Large intestine (tissue), 12 donors: Measurements from ENCODE around the gene NEXN. TPM values are rescaled to one million over a fixed set of nuclear protein-coding genes. Genes with fewer than 3 reads are reported as not detected.

Source experiments
- DNase-seq, 2 donors: peaks; one replicate each; pipeline versions ENCODE4 v3.0.0 to v3.0.0-alpha.2; 2013
- H3K27ac ChIP-seq: one replicate; pipeline ENCODE4 v1.5.1; 2013; ENCODE audit warnings: low read length
- H3K27me3 ChIP-seq: 2 replicates; pipeline ENCODE4 v1.6.1; 2013; ENCODE audit warnings: low read length; ENCODE audit not compliant: control insufficient read depth, insufficient read depth
- H3K36me3 ChIP-seq: 2 replicates; pipeline ENCODE4 v1.6.1; 2013; ENCODE audit warnings: low read length; ENCODE audit not compliant: control insufficient read depth, insufficient read depth
- H3K4me1 ChIP-seq: one replicate; pipeline ENCODE4 v1.6.1; 2013; ENCODE audit warnings: low read length; ENCODE audit not compliant: control insufficient read depth, insufficient read depth
- H3K4me3 ChIP-seq: one replicate; pipeline ENCODE4 v1.5.1; 2013; ENCODE audit warnings: low read length
- H3K9me3 ChIP-seq: one replicate; pipeline ENCODE4 v1.6.1; 2013; ENCODE audit warnings: mild to moderate bottlenecking, low read depth, low read length, moderate library complexity; ENCODE audit not compliant: control insufficient read depth
- WGBS: methylation state at CpG from one replicate; pipeline ENCODE4 v1.1.5; 2013; ENCODE audit warnings: low lambda C conversion rate; ENCODE audit not compliant: insufficient coverage; 5-methylcytosine and 5-hydroxymethylcytosine counted together
- long read RNA-seq, 11 donors: transcript quantifications; one replicate each; lab custom pipeline, GENCODE V29; 2026
- polyA plus RNA-seq: library from polyadenylated mRNA; unstranded; fragments of 120-200 nt; gene quantifications from one replicate; pipeline ENCODE4 v1.2.1, GENCODE V29; 2013

Gene NEXN
- 26.0 TPM for polyA plus RNA-seq
- long read RNA-seq, donor 1, partial matches to known transcripts, result 0 of 1 reads
- long read RNA-seq, donor 1, other reads (novel, unspliced or antisense), result 0 of 1 reads
- long read RNA-seq, donor 2, partial matches to known transcripts, result 0 of 4 reads
- long read RNA-seq, donor 2, other reads (novel, unspliced or antisense), result 0 of 4 reads
- long read RNA-seq, donor 3, result 0 reads
- long read RNA-seq, donor 4, result 0 reads
- long read RNA-seq, donor 5, partial matches to known transcripts, result 0 of 3 reads
- long read RNA-seq, donor 5, other reads (novel, unspliced or antisense), result 0 of 3 reads
- long read RNA-seq, donor 6, partial matches to known transcripts, result 0 of 1 reads
- long read RNA-seq, donor 6, other reads (novel, unspliced or antisense), result 0 of 1 reads
- long read RNA-seq, donor 7, partial matches to known transcripts, result 0 of 2 reads
- long read RNA-seq, donor 7, other reads (novel, unspliced or antisense), result 0 of 2 reads
- long read RNA-seq, donor 8, partial matches to known transcripts, result 26 of 28 reads
- long read RNA-seq, donor 8, other reads (novel, unspliced or antisense), result 0 of 28 reads
- long read RNA-seq, donor 9, partial matches to known transcripts, result 73 of 86 reads
- long read RNA-seq, donor 9, other reads (novel, unspliced or antisense), result 10 of 86 reads
- long read RNA-seq, donor 10, partial matches to known transcripts, result 0 of 5 reads
- long read RNA-seq, donor 10, other reads (novel, unspliced or antisense), result 0 of 5 reads
- long read RNA-seq, donor 11, partial matches to known transcripts, result 0 of 2 reads
- long read RNA-seq, donor 11, other reads (novel, unspliced or antisense), result 0 of 2 reads

DNA sequence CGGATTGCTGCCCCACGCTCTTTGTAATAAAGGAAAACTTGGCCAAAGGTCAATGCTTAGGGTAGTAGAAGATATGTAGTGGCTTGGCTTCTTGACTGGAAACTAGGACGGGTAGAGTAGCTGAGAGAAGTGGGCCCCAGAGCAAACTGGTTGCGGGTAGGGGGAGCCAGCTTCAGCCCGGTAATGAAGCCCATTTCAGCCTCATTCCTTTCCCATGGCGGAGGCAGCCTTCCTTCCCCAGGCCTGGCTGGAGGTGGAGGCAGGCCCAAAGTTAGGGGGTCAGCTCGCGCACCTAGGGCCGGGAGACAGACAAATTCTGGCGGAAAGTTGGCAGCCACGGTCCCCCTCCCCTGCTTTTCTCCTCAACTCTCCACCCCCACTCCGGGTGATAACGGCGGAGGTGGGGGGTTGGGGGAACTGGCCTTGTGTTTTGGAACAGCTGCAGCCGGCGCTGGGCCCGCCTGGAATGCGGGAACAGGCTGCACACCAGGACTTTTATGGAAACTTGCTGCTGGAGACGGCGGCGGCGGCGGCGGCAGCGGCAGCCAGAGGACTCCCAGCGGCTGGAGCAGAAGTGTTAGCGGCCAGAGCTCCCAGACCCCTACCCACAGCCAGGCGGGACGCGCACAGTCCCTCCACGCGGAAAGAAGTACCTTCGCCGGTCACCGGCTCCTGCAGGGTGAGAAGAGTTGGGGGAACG, at the start of gene NEXN:
NEXN (plus strand) TSS at position 544 of the 700 bp plus-strand sequence. CDS start 27,483 bp downstream, outside the sequence.
- Histone ChIP-seq H3K27ac (peak within 1 kb of the TSS; percentile 84), H3K9me3 (no peaks in the 10 kb centered on the region), H3K27me3 (no peaks in the 10 kb centered on the region), H3K4me1 (no peaks in the 10 kb centered on the region), H3K36me3 (no peaks in the 10 kb centered on the region), H3K4me3 (peak within 1 kb of the TSS; percentile 80)
- peak; percentile 47 to 80 for DNase-seq
- no CpG with 5 or more reads among the region's 36 CpGs for WGBS

GRCh38 chr1:77841574-77841973, 46.9 kb upstream of the NEXN start:
- Histone ChIP-seq H3K27ac (no peak overlapping the region), H3K27me3 (no peaks in the 10 kb centered on the region), H3K4me1 (no peaks in the 10 kb centered on the region), H3K4me3 (no peak overlapping the region), H3K36me3 (peaks cover 11% of the 10 kb centered on the region), H3K9me3 (no peaks in the 10 kb centered on the region)
- WGBS, result no CpG with 5 or more reads among the region's 1 CpG
- no peak for DNase-seq

DNA sequence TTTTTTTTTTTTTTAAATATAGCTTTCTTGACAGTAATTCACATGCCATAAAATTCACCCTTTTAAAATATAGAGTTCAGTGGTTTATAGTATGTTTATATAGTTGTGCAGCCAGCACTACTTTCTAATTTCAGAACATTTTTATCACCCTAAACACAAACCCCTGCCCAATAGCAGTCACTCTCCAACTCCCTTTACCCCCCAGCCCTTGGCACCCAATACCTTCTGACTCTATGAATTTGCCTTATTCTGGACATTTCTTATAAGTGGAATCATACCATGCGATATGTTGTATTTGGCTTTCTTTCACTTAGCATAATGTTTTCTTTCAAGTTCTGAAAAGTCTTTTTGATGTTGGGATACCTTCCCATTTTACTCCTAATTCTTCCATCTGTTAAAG, 42.5 kb upstream of the NEXN start:
- no peak overlapping the region for H3K27ac ChIP-seq
- no peaks in the 10 kb centered on the region for H3K27me3 ChIP-seq
- H3K36me3 ChIP-seq, result peaks cover 13% of the 10 kb centered on the region
- DNase-seq, result no peak
- WGBS, result no CpG with 5 or more reads among the region's 1 CpG
- no peak overlapping the region for H3K4me3 ChIP-seq
- no peaks in the 10 kb centered on the region for H3K9me3 ChIP-seq
- H3K4me1 ChIP-seq, result no peaks in the 10 kb centered on the region

GRCh38 chr1:77846966-77847365, 41.5 kb upstream of the NEXN start:
- WGBS, result 80% methylated on average over 1 of the region's 3 CpGs
- H3K27me3 ChIP-seq, result no peaks in the 10 kb centered on the region

GRCh38 chr1:77847621-77848080, 40.8 kb upstream of the NEXN start:
- Histone ChIP-seq H3K27me3 (no peaks in the 10 kb centered on the region), H3K4me1 (no peaks in the 10 kb centered on the region), H3K9me3 (no peaks in the 10 kb centered on the region), H3K27ac (no peak overlapping the region), H3K4me3 (no peak overlapping the region), H3K36me3 (peaks cover 13% of the 10 kb centered on the region)
- 70% methylated on average over 4 of the region's 9 CpGs for WGBS
- DNase-seq, result no peak

More at GRCh38 chr1:77846966-77847365, 41.5 kb upstream of the NEXN start:
- H3K4me3 ChIP-seq, result no peak overlapping the region
- H3K4me1 ChIP-seq, result no peaks in the 10 kb centered on the region
- no peak for DNase-seq
- H3K9me3 ChIP-seq, result no peaks in the 10 kb centered on the region
- H3K27ac ChIP-seq, result no peak overlapping the region
- H3K36me3 ChIP-seq, result peaks cover 13% of the 10 kb centered on the region

DNA sequence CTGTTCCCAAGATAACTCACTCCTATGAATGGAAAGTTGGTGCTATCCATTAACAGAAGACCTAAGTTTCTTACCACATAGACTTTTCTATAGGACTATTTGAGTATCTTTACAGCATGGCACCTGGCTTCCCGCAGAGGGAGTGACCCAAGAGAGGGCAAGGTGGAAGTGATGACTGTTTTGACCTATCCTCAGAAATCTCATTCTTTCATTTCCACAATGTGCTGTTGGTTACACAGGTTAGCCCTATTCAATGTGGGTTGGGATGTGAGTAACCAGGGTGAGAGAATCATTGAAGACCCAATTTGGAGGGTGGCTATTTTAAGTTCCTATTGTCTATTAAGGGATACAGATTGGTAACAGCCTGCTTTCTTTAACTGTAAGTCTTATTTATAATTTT, 38.3 kb upstream of the NEXN start:
- no peaks in the 10 kb centered on the region for H3K27me3 ChIP-seq
- H3K4me3 ChIP-seq, result no peak overlapping the region
- peaks cover 6% of the 10 kb centered on the region for H3K36me3 ChIP-seq
- H3K9me3 ChIP-seq, result no peaks in the 10 kb centered on the region
- H3K4me1 ChIP-seq, result no peaks in the 10 kb centered on the region
- no CpG with 5 or more reads among the region's 1 CpG for WGBS
- no peak for DNase-seq
- H3K27ac ChIP-seq, result no peak overlapping the region

- peaks cover 3% of the 10 kb centered on the region for H3K36me3 ChIP-seq
- WGBS, result 50% methylated on average over 1 of the region's 4 CpGs
- no peaks in the 10 kb centered on the region for H3K9me3 ChIP-seq
- H3K4me1 ChIP-seq, result no peaks in the 10 kb centered on the region
- no peak for DNase-seq
- H3K4me3 ChIP-seq, result no peak overlapping the region
- H3K27me3 ChIP-seq, result no peaks in the 10 kb centered on the region
- no peak overlapping the region for H3K27ac ChIP-seq
These were observed 30.9 kb upstream of the NEXN start for GRCh38 chr1:77857552-77857951.

DNA sequence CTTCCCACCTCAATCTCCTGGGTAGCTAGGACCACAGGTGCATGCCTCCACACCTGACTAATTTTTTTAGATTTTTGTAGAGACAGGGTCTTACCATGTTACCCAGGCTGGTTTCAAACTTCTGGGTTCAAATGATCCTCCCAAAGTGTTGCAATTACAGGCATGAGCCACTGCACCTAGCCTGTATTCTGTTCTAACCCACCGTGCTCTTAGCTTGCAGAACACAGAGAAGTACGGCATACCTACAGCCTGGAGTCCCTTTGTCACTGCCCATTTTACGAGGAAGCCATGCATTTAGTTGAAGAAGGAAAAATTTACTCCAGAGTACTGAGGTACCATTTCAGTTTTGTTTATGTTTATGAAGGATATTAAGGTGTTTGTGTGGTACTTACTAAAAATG, 29.7 kb upstream of the NEXN start:
- no peak overlapping the region for H3K4me3 ChIP-seq
- H3K36me3 ChIP-seq, result peaks cover 3% of the 10 kb centered on the region
- no peak overlapping the region for H3K27ac ChIP-seq
- no peaks in the 10 kb centered on the region for H3K4me1 ChIP-seq
- no peak for DNase-seq
- WGBS, result no CpG with 5 or more reads among the region's 3 CpGs
- no peaks in the 10 kb centered on the region for H3K27me3 ChIP-seq
- no peaks in the 10 kb centered on the region for H3K9me3 ChIP-seq

GRCh38 chr1:77859248-77859647, 29.2 kb upstream of the NEXN start:
- Histone ChIP-seq H3K4me1 (no peaks in the 10 kb centered on the region), H3K9me3 (no peaks in the 10 kb centered on the region), H3K27me3 (no peaks in the 10 kb centered on the region), H3K27ac (no peak overlapping the region), H3K36me3 (peaks cover 3% of the 10 kb centered on the region), H3K4me3 (no peak overlapping the region)
- WGBS, result 100% methylated on average over 1 of the region's 2 CpGs
- DNase-seq, result no peak

DNA sequence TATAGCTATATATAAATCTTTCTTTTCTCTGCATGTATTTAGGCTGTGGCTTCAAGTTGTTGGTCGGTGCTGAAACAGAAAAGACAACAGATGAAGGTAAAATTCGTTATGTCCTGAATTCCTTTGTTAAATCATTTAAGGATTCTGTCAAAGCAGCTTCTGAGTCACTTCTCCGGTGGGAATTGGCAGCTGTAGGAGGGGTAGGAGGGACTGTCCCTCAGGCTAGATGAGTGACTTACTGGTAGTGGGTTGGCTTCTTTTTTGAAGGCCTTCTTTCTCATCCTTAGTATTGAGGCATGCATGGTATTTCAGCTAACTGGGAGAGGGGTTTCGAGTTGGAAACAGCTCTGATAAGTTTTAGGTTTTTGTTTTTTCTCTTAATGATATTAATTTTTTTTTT, 22.1 kb upstream of the NEXN start:
- no CpG with 5 or more reads among the region's 4 CpGs for WGBS
- Histone ChIP-seq H3K27me3 (no peaks in the 10 kb centered on the region), H3K4me3 (no peak overlapping the region)

More for the DNA sequence above, 22.1 kb upstream of the NEXN start:
- Histone ChIP-seq H3K27ac (no peak overlapping the region), H3K9me3 (peaks cover 3% of the 10 kb centered on the region), H3K36me3 (peaks cover 21% of the 10 kb centered on the region), H3K4me1 (no peaks in the 10 kb centered on the region)
- no peak for DNase-seq
